ENCODE results near the gene PAN3. TPM values are rescaled to one million over a fixed set of nuclear protein-coding genes. Genes with fewer than 3 reads are reported as not detected.
"Not testable (repeated sequence)": the region's sequence is repeated elsewhere in the genome, so short reads cannot be mapped to it uniquely, and the experiment has no call there.

The PAN3 gene
- total and polyA plus RNA-seq, 2 donors (not counting 1 experiment from before 2014, with no cell fraction given): 13.9 to 18.5 TPM

DNA sequence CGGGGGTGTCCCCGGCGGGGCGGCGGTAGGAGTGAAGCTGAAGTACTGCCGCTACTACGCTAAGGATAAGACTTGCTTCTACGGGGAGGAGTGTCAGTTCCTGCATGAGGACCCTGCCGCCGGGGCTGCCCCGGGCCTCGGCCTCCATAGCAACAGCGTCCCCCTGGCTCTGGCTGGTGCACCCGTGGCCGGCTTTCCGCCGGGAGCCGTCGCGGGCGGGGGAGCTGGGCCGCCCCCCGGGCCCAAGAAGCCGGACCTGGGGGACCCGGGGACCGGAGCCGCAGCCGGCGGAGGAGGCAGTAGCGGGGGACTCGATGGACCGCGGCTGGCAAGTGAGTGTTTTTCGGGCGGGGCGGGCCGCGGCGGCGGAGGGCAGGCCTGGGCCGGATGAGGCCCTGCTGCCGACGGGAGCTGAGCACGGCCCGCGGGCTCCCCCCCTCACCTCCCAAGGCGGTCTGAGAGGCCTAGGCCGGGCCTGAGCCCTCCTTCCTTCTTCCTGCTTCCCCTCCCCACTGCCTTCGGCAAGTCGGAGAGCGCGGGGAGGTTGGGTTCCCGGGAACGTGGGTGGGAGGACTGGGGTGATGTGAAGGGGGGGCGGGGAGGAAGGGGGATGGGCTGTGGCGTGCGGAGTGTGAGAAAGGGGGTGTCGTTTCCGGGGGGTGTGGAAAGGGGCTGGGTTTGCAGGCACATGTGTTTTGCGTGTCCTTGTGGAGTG lies 568 bp downstream of the PAN3 start:
- H3K79me2 ChIP-seq (ENCODE audit: control insufficient read depth, insufficient read depth, low read length): peaks cover 50% of the 10 kb centered on the region
- H3K4me2 ChIP-seq (ENCODE audit: extremely low read depth, insufficient read depth, low read length): peak overlapping the region; percentile 7
- DNase-seq (ENCODE audit: low read depth in 2 of 2): peak; percentile 93 to 95
- H2AFZ ChIP-seq (ENCODE audit: low read length): peak overlapping the region; percentile 3
- H3K4me1 ChIP-seq (ENCODE audit: control insufficient read depth, extremely low read depth, insufficient read depth, low read length): no peaks in the 10 kb centered on the region
- H3K36me3 ChIP-seq (ENCODE audit: control insufficient read depth, insufficient read depth, low read length): no peaks in the 10 kb centered on the region
- no peaks in the 10 kb centered on the region for H3K9me3 ChIP-seq (ENCODE audit: control insufficient read depth, insufficient read depth, low read depth, low read length)
- TF ChIP-seq CTCF (conservative IDR thresholded peaks at IDR 0.05 in 1 of 2, IDR thresholded peaks at IDR 0.05 in 1 of 2; ENCODE audit: low read depth in 1 of 2, low read length in 2 of 2): no peak
- no peak for TF ChIP-seq EZH2 (IDR thresholded peaks at IDR 0.05; ENCODE audit: low read length, missing control alignments)
- H4K20me1 ChIP-seq (ENCODE audit: control insufficient read depth, extremely low read depth, insufficient read depth, low read length): no peaks in the 10 kb centered on the region
- H3K9ac ChIP-seq (ENCODE audit: insufficient read depth, low read length): peak overlapping the region; percentile 93
- H3K4me3 ChIP-seq (replicated peaks in 1 of 4; ENCODE audit: control extremely low read depth in 1 of 4, insufficient read depth in 1 of 4, low read depth in 3 of 4, low read length in 4 of 4): peak overlapping the region; percentile 56 to 97 (median 66)
- peak overlapping the region; percentile 91 for H3K27ac ChIP-seq (ENCODE audit: insufficient read depth, low read length)
- no peaks in the 10 kb centered on the region for H3K27me3 ChIP-seq (ENCODE audit: control insufficient read depth, insufficient read depth, low read length)

GRCh38 chr13:28140433-28141125 lies 2.2 kb downstream of the PAN3 start:
- Histone ChIP-seq H3K4me3 (replicated peaks in 1 of 4; ENCODE audit: control extremely low read depth in 1 of 4, insufficient read depth in 1 of 4, low read depth in 3 of 4, low read length in 4 of 4) (peak overlapping the region; percentile 56 to 97 (median 66)), H4K20me1 (ENCODE audit: control insufficient read depth, extremely low read depth, insufficient read depth, low read length) (no peaks in the 10 kb centered on the region), H3K9ac (ENCODE audit: insufficient read depth, low read length) (no peak overlapping the region)

DNA sequence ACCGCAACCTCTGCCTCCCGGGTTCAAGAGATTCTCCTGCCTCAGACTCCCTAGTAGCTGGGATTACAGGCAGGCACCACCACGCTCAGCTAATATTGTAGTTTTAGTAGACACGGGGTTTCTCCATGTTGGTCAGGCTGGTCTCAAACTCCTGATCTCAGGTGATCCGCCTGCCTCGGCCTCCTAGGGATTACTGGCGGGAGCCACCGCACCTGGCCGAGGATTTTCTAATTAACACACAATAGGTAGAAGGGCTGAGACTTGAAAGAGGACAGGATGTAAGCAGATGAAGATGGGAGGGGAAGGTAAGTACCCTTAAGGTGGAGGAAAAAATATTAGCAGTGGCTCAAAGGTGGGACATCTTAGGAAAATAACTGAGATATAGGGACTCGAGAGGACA lies 3.2 kb downstream of the PAN3 start:
- not testable (repeated sequence) for DNase-seq (ENCODE audit: low read depth in 2 of 2); H3K27me3 ChIP-seq (ENCODE audit: control insufficient read depth, insufficient read depth, low read length); H2AFZ ChIP-seq (ENCODE audit: low read length); H3K9me3 ChIP-seq (ENCODE audit: control insufficient read depth, insufficient read depth, low read depth, low read length); H3K27ac ChIP-seq (ENCODE audit: insufficient read depth, low read length); H3K4me3 ChIP-seq (replicated peaks in 1 of 4; ENCODE audit: control extremely low read depth in 1 of 4, insufficient read depth in 1 of 4, low read depth in 3 of 4, low read length in 4 of 4); H3K4me2 ChIP-seq (ENCODE audit: extremely low read depth, insufficient read depth, low read length); H3K36me3 ChIP-seq (ENCODE audit: control insufficient read depth, insufficient read depth, low read length); H3K4me1 ChIP-seq (ENCODE audit: control insufficient read depth, extremely low read depth, insufficient read depth, low read length); H4K20me1 ChIP-seq (ENCODE audit: control insufficient read depth, extremely low read depth, insufficient read depth, low read length); H3K9ac ChIP-seq (ENCODE audit: insufficient read depth, low read length)
- H3K79me2 ChIP-seq (ENCODE audit: control insufficient read depth, insufficient read depth, low read length): peaks cover 72% of the 10 kb centered on the region

More at GRCh38 chr13:28140433-28141125, 2.2 kb downstream of the PAN3 start:
- peak overlapping the region; percentile 77 for H3K4me2 ChIP-seq (ENCODE audit: extremely low read depth, insufficient read depth, low read length)
- H3K9me3 ChIP-seq (ENCODE audit: control insufficient read depth, insufficient read depth, low read depth, low read length): no peaks in the 10 kb centered on the region
- no peak for TF ChIP-seq EZH2 (IDR thresholded peaks at IDR 0.05; ENCODE audit: low read length, missing control alignments)
- TF ChIP-seq CTCF (conservative IDR thresholded peaks at IDR 0.05 in 1 of 2, IDR thresholded peaks at IDR 0.05 in 1 of 2; ENCODE audit: low read depth in 1 of 2, low read length in 2 of 2): no peak
- peak in 1 of 2 donors; percentile 32 for DNase-seq (ENCODE audit: low read depth in 2 of 2)
- no peaks in the 10 kb centered on the region for H3K27me3 ChIP-seq (ENCODE audit: control insufficient read depth, insufficient read depth, low read length)
- no peak overlapping the region for H3K27ac ChIP-seq (ENCODE audit: insufficient read depth, low read length)
- no peaks in the 10 kb centered on the region for H3K36me3 ChIP-seq (ENCODE audit: control insufficient read depth, insufficient read depth, low read length)
- peaks cover 64% of the 10 kb centered on the region for H3K79me2 ChIP-seq (ENCODE audit: control insufficient read depth, insufficient read depth, low read length)
- no peak overlapping the region for H2AFZ ChIP-seq (ENCODE audit: low read length)
- H3K4me1 ChIP-seq (ENCODE audit: control insufficient read depth, extremely low read depth, insufficient read depth, low read length): no peaks in the 10 kb centered on the region
